GM18868 (cell line): ENCODE data around the gene SPEM1.
"Not testable (repeated sequence)": the region's sequence is repeated elsewhere in the genome, so short reads cannot be mapped to it uniquely, and the experiment has no call there.

Experiments
- ATAC-seq: cut with Tn5 transposase; IDR thresholded peaks from one replicate; pipeline ENCODE4 v1.9.1; 2021; ENCODE audit warnings: mild to moderate bottlenecking, moderate library complexity; ENCODE audit not compliant: unreplicated experiment

The SPEM1 gene

GRCh38 chr17:7467498-7467897 lies 47.4 kb downstream of the SPEM1 start:
- no peak for ATAC-seq

- no peak for ATAC-seq
Measured at GRCh38 chr17:7468290-7468689, 48.2 kb downstream of the SPEM1 start.

DNA sequence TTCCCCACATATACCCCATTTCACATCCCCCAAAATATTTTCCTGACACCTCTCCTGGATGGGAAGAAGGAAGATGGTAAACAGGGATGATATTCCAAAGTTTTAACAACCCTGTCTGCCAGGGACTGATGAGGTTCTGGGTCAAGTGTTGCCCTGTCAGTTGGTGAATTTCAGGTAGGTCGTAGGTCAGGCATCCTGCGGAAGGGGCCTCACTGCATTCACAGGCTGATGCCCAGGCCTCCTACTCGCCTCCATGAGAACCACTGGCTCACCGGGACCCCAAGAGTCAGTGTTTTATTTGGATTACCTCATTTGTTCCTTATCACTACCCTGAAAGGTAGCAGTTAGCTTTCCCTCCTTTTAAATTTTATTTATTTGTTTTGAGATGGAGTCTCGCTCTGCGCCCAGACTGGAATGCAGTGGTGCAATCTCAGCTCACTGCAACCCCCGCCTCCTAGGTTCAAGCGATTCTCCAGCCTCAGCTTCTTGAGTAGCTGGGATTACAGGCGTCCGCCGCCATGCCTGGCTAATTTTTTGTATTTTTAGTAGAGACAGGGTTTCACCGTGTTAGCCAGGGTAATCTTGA lies 48.8 kb downstream of the SPEM1 start:
- ATAC-seq: no peak

DNA sequence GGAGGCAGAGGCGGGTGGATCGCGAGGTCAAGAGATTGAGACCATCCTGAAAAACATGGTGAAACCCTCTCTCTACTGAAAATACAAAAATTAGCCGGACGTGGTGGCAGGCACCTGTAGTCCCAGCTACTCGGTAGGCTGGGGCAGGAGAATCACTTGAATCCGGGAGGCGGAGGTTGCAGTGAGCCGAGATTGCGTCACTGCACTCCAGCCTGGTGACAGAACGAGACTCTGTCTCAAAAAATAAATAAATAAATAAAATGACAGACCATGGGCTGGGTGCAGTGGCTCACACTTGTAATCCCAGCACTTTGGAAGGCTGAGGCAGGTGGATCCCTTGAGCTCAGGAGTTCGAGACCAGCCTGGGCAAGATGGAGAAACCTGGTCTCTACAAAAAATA lies 49.7 kb downstream of the SPEM1 start:
- ATAC-seq: not testable (repeated sequence)

- ATAC-seq: not testable (repeated sequence)
Measured at GRCh38 chr17:7470457-7470973, 50.4 kb downstream of the SPEM1 start.
